GM06990 (cell line): ENCODE results near the gene COL5A2.

Experiments
- DNase-seq: peaks from one replicate; pipeline ENCODE4 v3.0.0-alpha.2; 2011; ENCODE audit not compliant: insufficient read length; ENCODE audit errors: extremely low read depth
- H3K27me3 ChIP-seq: replicated peaks from 2 replicates; pipeline ENCODE4 v1.6.0; 2011; ENCODE audit warnings: low read length; ENCODE audit not compliant: control insufficient read depth, insufficient read depth
- H3K36me3 ChIP-seq: 2 replicates; pipeline ENCODE4 v1.5.1; 2011; ENCODE audit warnings: low read length; ENCODE audit not compliant: control insufficient read depth, insufficient read depth
- H3K4me3 ChIP-seq: replicated peaks from 2 replicates; pipeline ENCODE4 v1.5.1; 2011; ENCODE audit warnings: low read depth, mild to moderate bottlenecking, control low read depth, low read length
- TF ChIP-seq, protein P1 (sequence below): IDR thresholded peaks from 2 replicates; pipeline ENCODE4 v1.5.1; 2011; ENCODE audit warnings: low read length, control low read depth, mild to moderate bottlenecking, inconsistent platforms; ENCODE audit not compliant: insufficient read depth, poor library complexity, severe bottlenecking

COL5A2 gene

DNA sequence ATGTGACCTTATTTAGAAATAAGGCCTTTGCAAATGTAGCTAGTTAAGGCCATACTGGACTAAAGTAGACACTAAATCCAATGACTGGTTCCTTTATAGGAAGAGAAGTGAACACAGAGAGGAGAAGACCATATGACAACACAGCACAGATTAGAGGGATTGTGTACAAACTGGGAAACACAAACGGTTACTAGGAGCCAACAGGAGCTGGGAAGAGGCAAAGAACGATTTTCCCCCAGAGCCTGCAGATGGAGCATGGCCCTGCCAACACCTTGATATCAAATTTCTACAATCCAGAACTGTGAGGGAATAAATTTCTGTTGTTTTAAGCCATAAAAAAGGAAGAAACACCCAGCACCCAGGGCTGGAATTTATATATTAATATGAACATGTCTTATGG, 38.7 kb upstream of the COL5A2 start:
- no peak for DNase-seq

DNA sequence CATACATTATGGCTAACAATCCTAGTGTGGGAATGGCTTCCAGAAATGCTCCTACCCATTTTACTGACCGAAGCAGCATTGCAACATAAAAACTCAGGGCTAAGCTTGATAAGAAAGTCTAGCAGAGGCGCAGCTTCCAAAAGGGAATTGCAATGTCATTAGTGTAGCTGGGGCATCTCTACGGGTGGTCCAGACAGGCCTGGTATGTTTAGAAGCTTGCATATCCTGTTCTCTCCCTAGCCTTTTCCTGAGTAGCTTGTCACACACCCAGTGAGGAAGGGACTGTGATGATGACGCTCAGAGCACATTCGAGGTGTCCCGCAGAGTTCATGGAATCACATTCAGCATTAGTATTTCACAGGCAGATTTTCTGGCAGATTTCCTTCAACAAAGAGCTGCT, 38.0 kb upstream of the COL5A2 start:
- Histone ChIP-seq H3K4me3 (no peak overlapping the region), H3K36me3 (no peaks in the 10 kb centered on the region), H3K27me3 (no peaks in the 10 kb centered on the region)
- TF ChIP-seq, protein P1, sequence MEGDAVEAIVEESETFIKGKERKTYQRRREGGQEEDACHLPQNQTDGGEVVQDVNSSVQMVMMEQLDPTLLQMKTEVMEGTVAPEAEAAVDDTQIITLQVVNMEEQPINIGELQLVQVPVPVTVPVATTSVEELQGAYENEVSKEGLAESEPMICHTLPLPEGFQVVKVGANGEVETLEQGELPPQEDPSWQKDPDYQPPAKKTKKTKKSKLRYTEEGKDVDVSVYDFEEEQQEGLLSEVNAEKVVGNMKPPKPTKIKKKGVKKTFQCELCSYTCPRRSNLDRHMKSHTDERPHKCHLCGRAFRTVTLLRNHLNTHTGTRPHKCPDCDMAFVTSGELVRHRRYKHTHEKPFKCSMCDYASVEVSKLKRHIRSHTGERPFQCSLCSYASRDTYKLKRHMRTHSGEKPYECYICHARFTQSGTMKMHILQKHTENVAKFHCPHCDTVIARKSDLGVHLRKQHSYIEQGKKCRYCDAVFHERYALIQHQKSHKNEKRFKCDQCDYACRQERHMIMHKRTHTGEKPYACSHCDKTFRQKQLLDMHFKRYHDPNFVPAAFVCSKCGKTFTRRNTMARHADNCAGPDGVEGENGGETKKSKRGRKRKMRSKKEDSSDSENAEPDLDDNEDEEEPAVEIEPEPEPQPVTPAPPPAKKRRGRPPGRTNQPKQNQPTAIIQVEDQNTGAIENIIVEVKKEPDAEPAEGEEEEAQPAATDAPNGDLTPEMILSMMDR, result no peak
- no peak for DNase-seq

More for the DNA sequence above, 38.7 kb upstream of the COL5A2 start:
- H3K4me3 ChIP-seq, result no peak overlapping the region
- TF ChIP-seq, protein P1, result no peak
- H3K27me3 ChIP-seq, result no peaks in the 10 kb centered on the region
- H3K36me3 ChIP-seq, result no peaks in the 10 kb centered on the region

DNA sequence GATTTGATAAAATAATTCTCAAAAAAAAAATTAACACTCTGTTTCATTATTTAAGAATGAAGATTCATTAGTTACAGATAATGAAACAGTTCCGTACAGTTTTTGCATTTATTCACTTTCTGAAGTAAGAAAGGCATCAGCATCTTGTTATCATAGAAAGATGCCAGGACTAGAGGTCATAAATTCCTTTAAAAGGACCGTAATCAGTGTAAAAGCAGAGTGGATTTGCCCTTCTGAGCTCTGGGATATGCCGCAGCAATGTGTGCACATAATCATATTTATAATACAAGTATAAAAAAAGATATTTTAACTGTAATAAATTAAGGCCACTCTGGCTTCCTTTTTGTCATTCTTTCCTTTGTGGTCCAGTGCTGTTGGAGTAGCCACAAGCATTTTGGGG, 37.5 kb upstream of the COL5A2 start:
- H3K4me3 ChIP-seq, result no peak overlapping the region
- TF ChIP-seq, protein P1, result no peak
- no peaks in the 10 kb centered on the region for H3K27me3 ChIP-seq
- DNase-seq, result no peak
- H3K36me3 ChIP-seq, result no peaks in the 10 kb centered on the region

DNA sequence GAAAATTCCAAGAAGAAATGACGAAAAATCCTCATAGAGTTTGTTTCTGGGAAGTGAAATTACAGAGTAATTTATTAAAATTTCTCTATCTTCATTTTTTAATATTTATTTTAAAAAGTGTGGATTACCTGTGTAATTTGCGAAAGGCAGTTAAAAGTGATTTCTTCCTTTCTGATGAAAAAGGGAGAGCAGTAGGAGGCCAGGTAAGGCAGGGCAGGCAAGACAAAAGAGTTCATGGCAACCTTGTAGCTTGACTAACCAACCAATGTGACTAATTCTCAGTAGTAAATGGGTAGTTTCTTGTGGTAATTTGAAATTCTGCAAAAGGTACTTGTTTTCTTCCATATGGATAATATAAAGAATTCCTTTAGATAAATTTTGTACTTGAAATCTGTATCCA, 34.9 kb upstream of the COL5A2 start:
- TF ChIP-seq, protein P1, result no peak
- no peaks in the 10 kb centered on the region for H3K36me3 ChIP-seq
- H3K4me3 ChIP-seq, result no peak overlapping the region
- no peak for DNase-seq
- no peaks in the 10 kb centered on the region for H3K27me3 ChIP-seq

DNA sequence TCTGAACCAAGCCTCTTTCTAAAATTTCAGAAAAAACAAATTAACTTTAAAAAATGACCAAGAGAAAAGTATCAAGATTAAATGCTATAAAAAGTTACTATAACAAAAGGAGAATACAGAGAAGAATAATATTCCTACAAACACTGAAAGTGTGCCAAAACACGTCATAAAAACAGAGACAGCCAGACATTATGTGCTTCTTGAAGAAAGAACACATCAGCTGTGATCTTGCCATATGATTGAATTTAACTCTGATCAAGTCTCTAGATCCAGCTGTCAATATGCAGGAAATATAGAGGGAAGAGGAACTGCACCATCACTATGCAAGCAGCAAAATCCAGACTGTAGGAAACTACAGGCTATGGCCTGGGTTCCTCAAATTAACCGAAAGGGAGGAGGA, 33.7 kb upstream of the COL5A2 start:
- no peak for DNase-seq
- no peaks in the 10 kb centered on the region for H3K36me3 ChIP-seq
- H3K4me3 ChIP-seq, result no peak overlapping the region
- TF ChIP-seq, protein P1, result no peak
- no peaks in the 10 kb centered on the region for H3K27me3 ChIP-seq
